Endothelial cell of umbilical vein (primary cell): ENCODE data around the gene MAPK8.

Experiments used
- CTCF ChIP-seq, 2 donors: IDR thresholded peaks; 1 replicate in 1 of 2; 2 replicates in 1 of 2; pipeline ENCODE4 v1.5.1; 2011; ENCODE audit warnings: low read length in 2 of 2, mild to moderate bottlenecking in 2 of 2, moderate library complexity in 2 of 2, control low read depth in 1 of 2, inconsistent platforms in 1 of 2, low read depth in 1 of 2; ENCODE audit not compliant: insufficient read depth in 1 of 2; ENCODE audit errors: extremely low read depth in 1 of 2
- EZH2 ChIP-seq: IDR thresholded peaks from 2 replicates; pipeline ENCODE4 v1.6.1; 2012; ENCODE audit warnings: borderline replicate concordance, low read depth, mild to moderate bottlenecking, moderate library complexity, low read length, inconsistent platforms; ENCODE audit not compliant: severe bottlenecking
- FOS ChIP-seq: IDR thresholded peaks from 2 replicates; pipeline ENCODE4 v1.6.1; 2011; ENCODE audit warnings: mild to moderate bottlenecking, low read length, moderate library complexity, borderline replicate concordance; ENCODE audit not compliant: insufficient read depth
- GATA2 ChIP-seq: IDR thresholded peaks from 2 replicates; pipeline ENCODE4 v1.7.0; 2011; ENCODE audit warnings: low read depth, mild to moderate bottlenecking, moderate library complexity, mixed read lengths, low read length; ENCODE audit not compliant: insufficient read length, insufficient read depth
- MAX ChIP-seq: IDR thresholded peaks from 2 replicates; pipeline ENCODE4 v1.6.1; 2011; ENCODE audit not compliant: insufficient read depth, insufficient read length
- MYC ChIP-seq: IDR thresholded peaks from one replicate; pipeline ENCODE4 v1.6.1; 2011; ENCODE audit warnings: mild to moderate bottlenecking, low read depth, low read length
- POLR2A ChIP-seq: IDR thresholded peaks from 2 replicates; pipeline ENCODE4 v1.6.1; 2012; ENCODE audit warnings: low read depth, mild to moderate bottlenecking, control low read depth, low read length
- POLR2AphosphoS5 ChIP-seq: IDR thresholded peaks from 2 replicates; pipeline ENCODE4 v1.6.1; 2012; ENCODE audit warnings: low read depth, mild to moderate bottlenecking, control low read depth, low read length, moderate library complexity; ENCODE audit not compliant: insufficient read depth

GRCh38 chr10:48450233-48450740, 143.8 kb downstream of the MAPK8 start:
- TF ChIP-seq CTCF (IDR thresholded peaks at IDR 0.05; ENCODE audit: extremely low read depth in 1 of 2, insufficient read depth in 1 of 2, low read depth in 1 of 2, low read length in 2 of 2): no peak
- no peak for TF ChIP-seq POLR2A
- no peak for TF ChIP-seq POLR2AphosphoS5
- no peak for TF ChIP-seq MAX
- TF ChIP-seq GATA2: no peak
- TF ChIP-seq MYC: no peak
- no peak for TF ChIP-seq FOS
- TF ChIP-seq EZH2: no peak
